SK-N-SH treated with all-trans-retinoic acid at 6 μM for 48 hours (cell line): ENCODE data around the gene MDC1.

ENCODE experiments used
- ATAC-seq: fragments of 200-7000 bp; cut with Tn5 transposase; 3 replicates; pipeline ENCODE4 v1.9.1; 2020; ENCODE audit warnings: mild to moderate bottlenecking, moderate library complexity
- BACH2 ChIP-seq: fragments of 250-450 bp; sonication (Bioruptor Pico); IDR thresholded peaks from 2 replicates; pipeline ENCODE4 v1.9.0; 2021; ENCODE audit warnings: mild to moderate bottlenecking, borderline replicate concordance
- CSDC2 ChIP-seq: fragments of 250-450 bp; sonication (Bioruptor Pico); IDR thresholded peaks from 2 replicates; pipeline ENCODE4 v1.5.0; 2020; ENCODE audit warnings: mild to moderate bottlenecking, moderate library complexity
- ISL1 ChIP-seq: fragments of 250-450 bp; sonication (Bioruptor Pico); IDR thresholded peaks from 2 replicates; pipeline ENCODE4 v2.1.2; 2022; ENCODE audit warnings: mild to moderate bottlenecking, moderate library complexity
- OSR1 ChIP-seq: fragments of 250-450 bp; sonication (Bioruptor Pico); IDR thresholded peaks from 2 replicates; pipeline ENCODE4 v1.8.0; 2022; ENCODE audit warnings: moderate library complexity, mild to moderate bottlenecking, inconsistent platforms
- TSHZ2 ChIP-seq: fragments of 250-450 bp; sonication (Bioruptor Pico); IDR thresholded peaks from 2 replicates; pipeline ENCODE4 v1.5.0; 2020; ENCODE audit warnings: mild to moderate bottlenecking, moderate library complexity
- ZFP3 ChIP-seq: fragments of 250-450 bp; sonication (Bioruptor Pico); IDR thresholded peaks from 2 replicates; pipeline ENCODE4 v1.5.0; 2020; ENCODE audit warnings: mild to moderate bottlenecking, moderate library complexity
- ZNF8 ChIP-seq: fragments of 450-650 bp; formaldehyde crosslinking; IDR thresholded peaks from 2 replicates; pipeline ENCODE4 v1.5.0; 2020; ENCODE audit warnings: mild to moderate bottlenecking, moderate library complexity
- TF ChIP-seq, protein P1 (sequence below): fragments of 250-450 bp; sonication (Bioruptor Pico); IDR thresholded peaks from 2 replicates; pipeline ENCODE4 v1.8.0; 2020; ENCODE audit warnings: mild to moderate bottlenecking, moderate library complexity, borderline replicate concordance

Gene MDC1

GRCh38 chr6:30651143-30651542 lies 65.9 kb downstream of the MDC1 start:
- no peak for TF ChIP-seq ZFP3 (CRISPR knock-in tag)
- no peak for TF ChIP-seq ZNF8
- no peak for TF ChIP-seq CSDC2 (CRISPR knock-in tag)
- TF ChIP-seq BACH2 (CRISPR knock-in tag) = no peak
- no peak for TF ChIP-seq TSHZ2 (CRISPR knock-in tag)
- TF ChIP-seq, protein P1, sequence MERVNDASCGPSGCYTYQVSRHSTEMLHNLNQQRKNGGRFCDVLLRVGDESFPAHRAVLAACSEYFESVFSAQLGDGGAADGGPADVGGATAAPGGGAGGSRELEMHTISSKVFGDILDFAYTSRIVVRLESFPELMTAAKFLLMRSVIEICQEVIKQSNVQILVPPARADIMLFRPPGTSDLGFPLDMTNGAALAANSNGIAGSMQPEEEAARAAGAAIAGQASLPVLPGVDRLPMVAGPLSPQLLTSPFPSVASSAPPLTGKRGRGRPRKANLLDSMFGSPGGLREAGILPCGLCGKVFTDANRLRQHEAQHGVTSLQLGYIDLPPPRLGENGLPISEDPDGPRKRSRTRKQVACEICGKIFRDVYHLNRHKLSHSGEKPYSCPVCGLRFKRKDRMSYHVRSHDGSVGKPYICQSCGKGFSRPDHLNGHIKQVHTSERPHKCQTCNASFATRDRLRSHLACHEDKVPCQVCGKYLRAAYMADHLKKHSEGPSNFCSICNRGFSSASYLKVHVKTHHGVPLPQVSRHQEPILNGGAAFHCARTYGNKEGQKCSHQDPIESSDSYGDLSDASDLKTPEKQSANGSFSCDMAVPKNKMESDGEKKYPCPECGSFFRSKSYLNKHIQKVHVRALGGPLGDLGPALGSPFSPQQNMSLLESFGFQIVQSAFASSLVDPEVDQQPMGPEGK = no peak
- TF ChIP-seq ISL1 = no peak
- TF ChIP-seq OSR1 (CRISPR knock-in tag) = no peak
- no peak for ATAC-seq
